ENCODE data around the gene LRRC8E. TPM values are rescaled to one million over a fixed set of nuclear protein-coding genes. Genes with fewer than 3 reads are reported as not detected.
A peak's percentile ranks its signal among the peaks of the same experiment; 100 is the strongest.

Gene LRRC8E
- total and polyA plus RNA-seq, 10 of the 15 experiments (the other 5 are each of a cell fraction or from before 2014, with no cell fraction given), result 0.04 to 0.32 (median 0.25) TPM; not detected in 7

- Histone ChIP-seq H3K9me3 (replicated peaks; ENCODE audit: control insufficient read depth, insufficient read depth, low read length) (no peaks in the 10 kb centered on the region; the same call in 2 of the 3 replicates), H3K36me3 (ENCODE audit: control insufficient read depth in 2 of 2, insufficient read depth in 2 of 2, low read length in 1 of 2) (no peaks in the 10 kb centered on the region), H3K79me2 (ENCODE audit: control insufficient read depth, insufficient read depth, low read length) (no peaks in the 10 kb centered on the region), H3K4me1 (ENCODE audit: control insufficient read depth, insufficient read depth, low read length) (peaks cover 12% of the 10 kb centered on the region; the same call in 1 of the 2 replicates), H3K27ac (ENCODE audit: control insufficient read depth, insufficient read depth) (no peak overlapping the region), H3K4me3 (peak overlapping the region; percentile 48; the same call in 1 of the 2 replicates), H3K4me2 (ENCODE audit: control insufficient read depth, insufficient read depth) (peak overlapping the region; percentile 95), H2AFZ (ENCODE audit: control insufficient read depth, low read depth, low read length) (peak overlapping the region; percentile 88), H3K9ac (ENCODE audit: control insufficient read depth, insufficient read depth, low read length) (no peak overlapping the region), H4K20me1 (ENCODE audit: control insufficient read depth, insufficient read depth) (no peaks in the 10 kb centered on the region), H3K27me3 (replicated peaks in 1 of 2; ENCODE audit: control insufficient read depth in 2 of 2, insufficient read depth in 2 of 2, low read length in 1 of 2) (peaks cover 3% of the 10 kb centered on the region in 2 experiments; a peak in 3 of 4 replicates)
- ChIA-PET SMC1A (ENCODE audit: uncharacterized antibody, unreplicated experiment) (interaction anchor here (1.1 kb wide), 1 partner anchor 188 kb away, joined by 3 read pairs; the partner anchor contains the start of gene TRAPPC5), POLR2A (interaction anchor here (0.8 to 1.8 kb wide), 3 partner anchors 10 to 51 kb away, joined by 3 to 5 read pairs (median 4); partner anchors contain the start of gene SNAPC2), CTCF (interaction anchor here (0.6 to 2.0 kb wide), 20 partner anchors 8 to 480 kb away, joined by 3 to 19 read pairs (median 3); partner anchors contain the start of genes FCER2, MAP2K7, PET100 and SNAPC2), RAD21 (ENCODE audit: unreplicated experiment) (interaction anchor here (0.6 to 1.7 kb wide), 5 partner anchors 34 to 301 kb away, joined by 3 to 8 read pairs (median 3); partner anchors contain the start of genes MAP2K7, SNAPC2 and TRAPPC5)
- in situ Hi-C loops (cut with MboI), result no loop called here
- peak; percentile 64 for ATAC-seq
- no TSS peak for BruUV-seq (replicated peaks)
- intact Hi-C loops (cut with micrococcal nuclease; ENCODE audit: unreplicated experiment), result loop anchor here (2.0 kb wide), 1 partner anchor 33 kb away; the partner anchor contains the start of gene MAP2K7
- TF ChIP-seq SMARCA5 (IDR thresholded peaks at IDR 0.05) (0 out of 2 replicates have a peak, but pooled peaks have one; percentile 6), BHLHE40 (IDR thresholded peaks at IDR 0.05; ENCODE audit: borderline replicate concordance in 1 of 2, low read depth in 2 of 2, low read length in 1 of 2) (peak in 1 of 2 experiments; percentile 85; a peak in 1 of 4 replicates), EGR1 (IDR thresholded peaks at IDR 0.05; ENCODE audit: borderline replicate concordance in 1 of 2, low read depth in 2 of 2, low read length in 2 of 2) (no peak), SIN3A (IDR thresholded peaks at IDR 0.05; ENCODE audit: low read depth, low read length) (no peak), DPF2 (IDR thresholded peaks at IDR 0.05) (0 out of 2 replicates have a peak, but pooled peaks have one; percentile 57)
- DNase-seq (ENCODE audit: low read depth, low spot score), result no peak
- WGBS (ENCODE audit: insufficient coverage, insufficient replicate concordance, low lambda C conversion rate, missing lambda C conversion rate), result 3% methylated on average over 47 of the region's 47 CpGs
- FAIRE-seq, result peak; percentile 95
Measured at GRCh38 chr19:7869453-7869909, 18.8 kb upstream of the LRRC8E start.
